SKM-1 treated with dmso at 0.1 percent for 144 hours (cell line): Measurements from ENCODE around the gene SERPINB6.
A peak's percentile ranks its signal among the peaks of the same experiment; 100 is the strongest.
"Not testable (repeated sequence)": the region's sequence is repeated elsewhere in the genome, so short reads cannot be mapped to it uniquely, and the experiment has no call there.

ENCODE experiments used
- DNase-seq: peaks from one replicate; lab custom pipeline; 2025; ENCODE audit not compliant: unreplicated experiment; lab: John Stamatoyannopoulos, UW

The SERPINB6 gene

DNA sequence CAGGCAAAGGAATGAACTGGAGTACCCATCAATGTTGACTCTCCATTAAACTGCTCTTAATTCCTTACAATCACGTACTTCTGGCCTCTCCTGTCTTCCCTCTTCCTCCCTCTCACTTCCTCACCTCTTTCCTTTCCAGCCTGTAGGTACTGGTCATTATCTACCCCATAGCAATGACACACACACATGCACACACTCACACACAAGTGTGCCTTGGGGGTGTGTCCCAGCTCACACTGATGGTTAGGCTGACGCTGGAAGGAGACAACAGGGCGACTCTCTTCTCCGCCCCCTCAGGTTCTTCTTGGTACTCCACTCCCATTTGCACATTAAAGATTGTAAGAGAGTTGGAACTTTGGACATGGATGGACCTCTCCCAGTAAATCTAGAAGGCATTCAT lies 54.3 kb downstream of the SERPINB6 start:
- no peak for DNase-seq

GRCh38 chr6:2916158-2916925 lies 55.0 kb downstream of the SERPINB6 start:
- no peak for DNase-seq

DNA sequence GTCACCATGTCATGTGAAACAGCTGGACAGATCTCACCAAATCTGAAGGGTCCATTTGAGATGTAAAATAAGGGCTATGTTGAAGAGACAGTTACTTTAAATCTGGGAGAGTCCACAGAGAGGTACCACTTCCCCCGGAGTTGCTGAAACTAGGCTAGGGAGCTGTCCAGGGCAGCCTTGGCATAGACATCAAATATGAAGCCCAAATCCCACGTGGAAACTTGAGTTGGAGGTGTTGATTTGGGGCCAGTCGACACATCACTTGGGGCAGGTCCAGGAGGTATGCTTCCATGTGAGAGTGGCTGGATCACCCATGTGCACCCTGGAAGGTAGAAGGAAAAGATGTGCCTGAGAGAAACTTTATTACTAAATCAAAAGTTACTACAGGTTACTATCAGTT lies 56.2 kb downstream of the SERPINB6 start:
- no peak for DNase-seq

GRCh38 chr6:2914318-2914660 lies 57.1 kb downstream of the SERPINB6 start:
- no peak for DNase-seq

DNA sequence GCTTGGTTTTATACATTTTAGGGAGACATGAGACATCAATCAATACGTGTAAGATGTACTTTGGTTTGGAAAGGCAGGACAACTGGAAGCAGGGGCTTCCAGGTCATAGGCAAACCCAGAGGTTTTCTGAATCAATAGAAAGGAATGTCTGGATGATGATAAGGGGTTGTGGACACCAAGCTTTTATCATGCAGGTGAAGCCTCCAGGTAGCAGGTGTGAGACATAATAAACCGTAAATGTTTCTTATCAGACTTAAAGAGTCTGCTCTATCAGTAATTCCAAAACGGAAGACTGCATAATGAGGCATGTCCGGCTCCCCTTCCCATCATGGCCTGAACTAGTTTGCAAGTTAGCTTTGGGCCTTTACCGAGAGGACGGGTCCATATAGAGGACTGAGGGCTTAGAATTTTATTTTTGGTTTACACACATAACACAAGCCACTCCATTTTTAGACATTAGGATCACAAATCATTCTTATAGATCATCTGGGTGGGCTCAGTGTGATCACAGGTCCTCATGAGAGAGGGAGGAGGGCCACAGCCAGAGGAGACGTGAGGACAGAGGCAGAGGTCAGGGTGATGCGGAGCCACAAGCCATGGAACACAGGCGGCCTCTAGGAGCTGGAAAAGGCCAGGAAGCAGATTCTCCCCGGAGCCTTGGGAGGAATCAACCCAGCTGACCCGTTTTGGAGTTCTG lies 57.6 kb downstream of the SERPINB6 start:
- no peak for DNase-seq

GRCh38 chr6:2911171-2911570 lies 60.2 kb downstream of the SERPINB6 start:
- peak; percentile 49 for DNase-seq

DNA sequence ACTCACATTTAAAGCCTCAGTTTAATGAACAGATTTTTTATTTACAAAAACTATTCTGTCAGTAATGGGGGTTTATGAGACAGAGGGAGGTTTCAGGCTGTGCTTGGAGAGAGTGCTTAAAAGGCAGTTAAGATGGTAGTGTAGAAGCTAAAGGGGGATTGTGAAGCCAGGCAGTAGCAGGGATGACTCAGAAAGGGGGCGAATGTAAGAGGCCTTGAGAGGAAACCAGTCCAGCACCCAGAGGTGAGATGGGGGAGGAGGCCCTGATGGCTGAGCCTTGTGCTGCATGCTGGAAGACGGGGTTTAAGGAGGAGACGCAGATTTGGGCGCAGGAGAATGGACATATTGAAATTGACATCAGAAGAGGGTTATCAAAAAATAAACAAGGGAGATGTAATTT lies 61.6 kb downstream of the SERPINB6 start:
- no peak for DNase-seq

- not testable (repeated sequence) for DNase-seq
These were observed 62.2 kb downstream of the SERPINB6 start for GRCh38 chr6:2909051-2909606.

DNA sequence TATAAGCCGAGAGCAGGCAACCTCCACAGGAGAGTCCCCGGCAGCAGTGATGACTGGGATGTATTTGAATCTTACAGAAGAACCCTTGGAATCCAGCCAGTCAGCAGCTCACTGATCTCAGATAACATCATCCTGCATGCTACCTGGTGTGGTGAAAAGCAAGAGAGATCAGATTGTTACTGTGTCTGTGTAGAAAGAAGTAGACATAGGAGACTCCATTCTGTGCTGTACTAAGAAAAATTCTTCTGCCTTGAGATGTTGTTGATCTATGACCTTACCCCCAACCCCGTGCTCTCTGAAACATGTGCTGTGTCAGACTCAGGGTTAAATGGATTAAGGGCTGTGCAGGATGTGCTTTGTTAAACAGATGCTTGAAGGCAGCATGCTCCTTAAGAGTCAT lies 62.9 kb downstream of the SERPINB6 start:
- not testable (repeated sequence) for DNase-seq

DNA sequence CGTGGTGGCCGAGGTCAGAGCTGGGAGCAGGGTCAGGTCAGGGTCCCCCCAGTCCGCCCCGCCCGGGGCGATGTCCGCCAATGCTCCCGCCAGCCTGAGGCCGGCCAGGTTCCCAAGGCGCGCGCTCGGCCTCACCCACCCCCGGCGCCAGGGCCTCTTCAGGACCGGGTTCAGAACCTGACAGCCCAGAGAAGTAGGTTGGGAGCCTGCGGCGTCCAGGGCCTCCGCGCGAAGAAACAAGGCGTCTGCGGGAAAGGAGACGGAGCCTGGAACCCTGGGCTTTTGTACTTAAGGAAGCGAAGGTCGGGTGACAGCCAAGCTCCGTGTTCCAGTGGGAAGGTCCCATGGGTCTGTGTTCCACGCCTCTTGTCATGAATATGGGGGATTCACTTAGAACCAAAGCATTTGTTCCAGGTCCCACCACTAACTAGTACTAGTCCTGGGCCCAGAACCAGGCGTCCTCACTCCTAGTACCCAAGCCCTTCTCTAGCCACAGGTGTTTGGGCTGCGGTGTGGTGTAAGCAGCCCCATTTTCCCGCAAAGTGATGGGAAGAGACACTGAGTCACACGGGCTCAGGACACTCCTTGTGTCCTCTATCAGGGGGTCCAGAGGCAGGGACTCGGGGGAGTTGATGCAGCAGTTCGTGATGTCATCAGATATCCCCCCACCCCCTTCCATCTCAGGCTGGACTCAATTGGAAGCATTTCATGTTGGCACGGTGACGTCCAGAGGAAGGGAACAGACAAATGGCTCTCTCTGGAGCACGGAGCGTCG lies 67.8 kb downstream of the SERPINB6 start:
- not testable (repeated sequence) for DNase-seq

- DNase-seq: not testable (repeated sequence)
These were observed 69.5 kb downstream of the SERPINB6 start for GRCh38 chr6:2901645-2902502.

- DNase-seq: no peak
These were observed 70.3 kb downstream of the SERPINB6 start for GRCh38 chr6:2900821-2901644.

GRCh38 chr6:2900221-2900807 lies 71.1 kb downstream of the SERPINB6 start:
- no peak for DNase-seq

- DNase-seq: no peak
These were observed 71.8 kb downstream of the SERPINB6 start for GRCh38 chr6:2899596-2899995.
